ENCODE results near the gene ATL1.
"Not testable (repeated sequence)": the region's sequence is repeated elsewhere in the genome, so short reads cannot be mapped to it uniquely, and the experiment has no call there.

ATL1 gene

GRCh38 chr14:50605766-50606165 lies 45.8 kb downstream of the ATL1 start:
- DNase-seq = no peak

- no peak for DNase-seq
Observed at GRCh38 chr14:50606468-50606867, 46.5 kb downstream of the ATL1 start.

- no peak for DNase-seq
Observed at GRCh38 chr14:50607181-50607580, 47.2 kb downstream of the ATL1 start.

- no peak for DNase-seq
Observed at GRCh38 chr14:50607761-50608160, 47.8 kb downstream of the ATL1 start.

GRCh38 chr14:50608302-50608851 lies 48.4 kb downstream of the ATL1 start:
- DNase-seq = no peak

GRCh38 chr14:50610465-50610864 lies 50.5 kb downstream of the ATL1 start:
- no peak for DNase-seq

- DNase-seq = no peak
Observed at GRCh38 chr14:50612806-50613205, 52.9 kb downstream of the ATL1 start.

GRCh38 chr14:50615056-50615455 lies 55.1 kb downstream of the ATL1 start:
- DNase-seq = no peak

GRCh38 chr14:50615552-50615951 lies 55.6 kb downstream of the ATL1 start:
- no peak for DNase-seq

- no peak for DNase-seq
Observed at GRCh38 chr14:50616275-50616674, 56.3 kb downstream of the ATL1 start.

GRCh38 chr14:50619569-50620141 lies 59.7 kb downstream of the ATL1 start:
- no peak for DNase-seq

GRCh38 chr14:50620341-50620740 lies 60.4 kb downstream of the ATL1 start:
- no peak for DNase-seq

- no peak for DNase-seq
Observed at GRCh38 chr14:50622978-50623377, 63.0 kb downstream of the ATL1 start.

- DNase-seq = no peak
Observed at GRCh38 chr14:50624447-50624846, 64.5 kb downstream of the ATL1 start.

- not testable (repeated sequence) for DNase-seq
Observed at GRCh38 chr14:50624947-50625346, 65.0 kb downstream of the ATL1 start.

- no peak for DNase-seq
Observed at GRCh38 chr14:50631408-50631821, 71.5 kb downstream of the ATL1 start.

- DNase-seq = no peak
Observed at GRCh38 chr14:50633954-50634353, 74.0 kb downstream of the ATL1 start.

- no peak for DNase-seq
Observed at GRCh38 chr14:50635141-50635540, 75.2 kb downstream of the ATL1 start.

- no peak for DNase-seq
Observed at GRCh38 chr14:50647282-50647681, 87.3 kb downstream of the ATL1 start.

GRCh38 chr14:50647753-50648152 lies 87.8 kb downstream of the ATL1 start:
- no peak for DNase-seq

- no peak for DNase-seq
Observed at GRCh38 chr14:50649691-50650090, 89.7 kb downstream of the ATL1 start.

- no peak for DNase-seq
Observed at GRCh38 chr14:50656776-50657175, 96.8 kb downstream of the ATL1 start.

GRCh38 chr14:50657753-50658152 lies 97.8 kb downstream of the ATL1 start:
- DNase-seq = no peak

GRCh38 chr14:50658203-50658602 lies 98.3 kb downstream of the ATL1 start:
- no peak for DNase-seq

- DNase-seq = no peak
Observed at GRCh38 chr14:50659327-50659974, 99.5 kb downstream of the ATL1 start.

All from CD4-positive, alpha-beta T cell treated with Interleukin-17A for 4 hours (primary cell).